Lung (tissue), 12 donors: ENCODE results near the gene THEM5. TPM values are rescaled to one million over a fixed set of nuclear protein-coding genes. Genes with fewer than 3 reads are reported as not detected.

Experiments
- ATAC-seq: fragments of 200-7000 bp; cut with Tn5 transposase; one replicate; pipeline ENCODE4 v1.9.1; 2020; ENCODE audit warnings: moderate number of reproducible peaks; ENCODE audit not compliant: insufficient read depth, low FRiP score
- DNase-seq, 3 donors: peaks; one replicate each; pipeline ENCODE4 v3.0.0-alpha.2; 2013 to 2017
- H3K27ac ChIP-seq, 2 donors: one replicate each; pipeline ENCODE4 v1.5.1; 2013; ENCODE audit warnings: mild to moderate bottlenecking in 2 of 2, moderate library complexity in 2 of 2, control low read depth in 1 of 2, inconsistent platforms in 1 of 2, low read depth in 1 of 2, low read length in 1 of 2
- H3K27me3 ChIP-seq, 3 donors: one replicate each; pipeline ENCODE4 v1.5.1; 2013; ENCODE audit warnings: low read length in 2 of 3; ENCODE audit not compliant: control insufficient read depth in 3 of 3, insufficient read depth in 3 of 3
- H3K36me3 ChIP-seq, 4 donors: one replicate each; pipeline ENCODE4 v1.5.1; 2013; ENCODE audit warnings: low read length in 4 of 4, mild to moderate bottlenecking in 1 of 4, moderate library complexity in 1 of 4; ENCODE audit not compliant: control insufficient read depth in 4 of 4, insufficient read depth in 4 of 4
- H3K4me1 ChIP-seq, 5 donors: one replicate each; pipeline ENCODE4 v1.5.1; 2013; ENCODE audit warnings: low read length in 5 of 5, mild to moderate bottlenecking in 2 of 5, moderate library complexity in 1 of 5; ENCODE audit not compliant: control insufficient read depth in 5 of 5, insufficient read depth in 5 of 5
- H3K4me3 ChIP-seq: one replicate; pipeline ENCODE4 v1.5.1; 2013; ENCODE audit warnings: mild to moderate bottlenecking, control low read depth, moderate library complexity
- H3K9ac ChIP-seq, 2 donors: one replicate each; pipeline ENCODE4 v1.5.1; 2013; ENCODE audit warnings: low read length in 2 of 2, control low read depth in 1 of 2; ENCODE audit not compliant: insufficient read depth in 1 of 2
- H3K9me3 ChIP-seq, 4 donors: one replicate each; pipeline ENCODE4 v1.5.1; 2013; ENCODE audit warnings: low read length in 3 of 4, mild to moderate bottlenecking in 1 of 4, moderate library complexity in 1 of 4; ENCODE audit not compliant: control insufficient read depth in 4 of 4, insufficient read depth in 3 of 4
- CTCF ChIP-seq: IDR thresholded peaks from 2 replicates; pipeline ENCODE4 v1.5.1; 2012; ENCODE audit warnings: mild to moderate bottlenecking; ENCODE audit errors: control extremely low read depth, extremely low read depth
- WGBS, 2 donors: extraction: QIAGEN DNeasy Blood & Tissue Kit; methylation state at CpG; one replicate each; pipeline ENCODE4 v1.1.7; 2013; 5-methylcytosine and 5-hydroxymethylcytosine counted together
- polyA plus RNA-seq, 2 donors: library from polyadenylated mRNA; stranded (reverse); fragments of 200-250 nt; gene quantifications; one replicate each; pipeline ENCODE4 v1.2.1, GENCODE V29; 2013
- total RNA-seq, 2 donors: library from RNA; depleted of rRNA in 1 of 2; stranded (reverse); fragments of >200 nt in 1 of 2; gene quantifications; one replicate each; pipeline ENCODE4 v1.2.1, GENCODE V29; 2014 to 2021
- donor health status: control.
- donor health status: control.
- donor health status: Bipolar disorder and iron deficiency.
- donor health status: healthy.
- donor health status: DM: yes; HTN: yes; CAD: no.

THEM5 gene
- total and polyA plus RNA-seq, 4 donors, result not detected

- Histone ChIP-seq H3K27me3 (no peaks in the 10 kb centered on the region), H3K36me3 (no peaks in the 10 kb centered on the region), H3K4me3 (no peak overlapping the region), H3K9ac (no peak overlapping the region), H3K4me1 (peaks cover 0 to 28% (median 14%) of the 10 kb centered on the region in 5 donors), H3K27ac (no peak overlapping the region), H3K9me3 (no peaks in the 10 kb centered on the region)
- WGBS, 2 donors, result 54% methylated on average over 11 of the region's 11 CpGs
- DNase-seq, result peak; percentile 75 to 94 (median 91)
- no peak for TF ChIP-seq CTCF
- no peak for ATAC-seq
Measured at GRCh38 chr1:151847867-151848596, 5.5 kb downstream of the THEM5 start.

GRCh38 chr1:151846686-151847237, 6.8 kb downstream of the THEM5 start:
- no peak overlapping the region for H3K27ac ChIP-seq
- TF ChIP-seq CTCF, result no peak
- no peak for ATAC-seq
- 90 to 92% methylated on average over 8 of the region's 8 CpGs for WGBS, 2 donors
- DNase-seq, result no peak
- peaks cover 0 to 28% (median 14%) of the 10 kb centered on the region in 5 donors for H3K4me1 ChIP-seq
- H3K4me3 ChIP-seq, result no peak overlapping the region
- H3K9ac ChIP-seq, result no peak overlapping the region
- H3K9me3 ChIP-seq, result no peaks in the 10 kb centered on the region
- H3K27me3 ChIP-seq, result no peaks in the 10 kb centered on the region
- no peaks in the 10 kb centered on the region for H3K36me3 ChIP-seq

- DNase-seq (no peak), ATAC-seq (no peak)
- 54 to 56% methylated on average over 6 of the region's 6 CpGs for WGBS, 2 donors
- H3K9ac ChIP-seq, result no peak overlapping the region
- H3K4me1 ChIP-seq, result peaks cover 0 to 28% (median 14%) of the 10 kb centered on the region in 5 donors
- H3K9me3 ChIP-seq, result no peaks in the 10 kb centered on the region
- peaks cover 0 to 2% (median 0%) of the 10 kb centered on the region in 3 donors for H3K27me3 ChIP-seq
- H3K27ac ChIP-seq, result no peak overlapping the region
- TF ChIP-seq CTCF, result no peak
- H3K36me3 ChIP-seq, result no peaks in the 10 kb centered on the region
- H3K4me3 ChIP-seq, result no peak overlapping the region
Measured at GRCh38 chr1:151846062-151846568, 7.4 kb downstream of the THEM5 start.
